ENCODE results near the gene ZC3H10.

ZC3H10 gene

DNA sequence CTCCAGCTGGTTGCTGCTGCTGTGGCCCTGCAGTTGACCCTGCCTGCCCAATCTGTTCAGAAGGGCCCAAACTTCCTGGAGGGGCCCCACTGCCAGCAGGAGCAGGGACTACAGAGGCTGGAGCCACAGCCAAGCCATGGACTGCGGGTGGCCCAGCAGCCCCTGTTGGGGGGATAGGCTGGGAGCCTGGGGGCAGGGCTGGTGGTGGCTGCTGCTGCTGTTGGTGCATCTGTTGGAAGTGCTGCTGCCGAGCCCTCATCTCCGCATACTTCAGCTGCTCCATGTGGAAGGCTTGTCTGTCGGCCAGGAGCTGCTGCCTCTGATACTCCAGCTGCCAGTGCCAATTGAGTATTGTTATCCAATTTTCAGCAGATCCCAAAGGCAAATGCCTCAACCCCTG, 47.3 kb downstream of the ZC3H10 start:
- H3K9me2 ChIP-seq (replicated peaks; ENCODE audit: insufficient read depth, low read length): no peaks in the 10 kb centered on the region
- H3K4me2 ChIP-seq (ENCODE audit: low read depth, low read length, poor library complexity, severe bottlenecking): no peak overlapping the region
- H3K9ac ChIP-seq (ENCODE audit: low read length): no peak overlapping the region
- no peaks in the 10 kb centered on the region for H3K27me3 ChIP-seq (ENCODE audit: low read length)
- no peak overlapping the region for H3K4me3 ChIP-seq (ENCODE audit: insufficient read depth, low read length, poor library complexity, severe bottlenecking)
- H4K20me1 ChIP-seq (ENCODE audit: low read depth, low read length): no peaks in the 10 kb centered on the region
- peaks cover 19% of the 10 kb centered on the region for H3F3A ChIP-seq (ENCODE audit: insufficient read depth)
- no peak overlapping the region for H3K27ac ChIP-seq (ENCODE audit: low read depth, low read length)
- no peaks in the 10 kb centered on the region for H3K9me3 ChIP-seq (ENCODE audit: insufficient read depth, low read length)
- TF ChIP-seq EZH2phosphoT487 (conservative IDR thresholded peaks at IDR 0.05; ENCODE audit: low read length): no peak
- H3K79me2 ChIP-seq (ENCODE audit: insufficient read depth, low read length): no peaks in the 10 kb centered on the region
- H2AFZ ChIP-seq (ENCODE audit: low read depth, low read length, severe bottlenecking): no peak overlapping the region
- 0 out of 2 replicates have a peak, but pooled peaks cover 4% of the 10 kb centered on the region for H3K36me3 ChIP-seq (ENCODE audit: low read length)

DNA sequence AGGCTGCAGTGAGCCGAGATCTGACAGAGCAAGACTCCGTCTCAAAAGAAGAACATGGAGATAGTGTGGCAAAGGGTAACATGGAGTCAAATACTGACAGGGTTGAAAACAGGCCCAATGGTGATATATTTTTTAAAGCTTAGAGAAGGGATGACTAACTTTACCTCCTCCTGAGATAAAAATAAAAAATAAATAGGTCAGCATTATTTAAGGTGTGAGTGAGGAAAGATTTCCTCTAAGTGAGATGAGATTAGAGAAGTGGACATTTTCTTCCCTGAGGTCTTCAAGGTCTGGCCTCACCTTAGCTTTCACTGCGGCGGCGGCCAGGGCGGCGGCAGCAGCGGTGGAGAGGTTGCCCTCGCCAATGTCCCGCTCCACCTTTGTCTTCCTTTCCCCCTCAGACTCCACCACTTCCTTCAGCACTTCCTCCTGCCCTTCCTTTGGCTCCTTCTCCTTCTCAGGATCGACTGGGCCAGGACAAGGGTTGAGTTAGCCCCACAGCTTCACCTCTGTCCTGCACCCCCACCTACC, 51.2 kb downstream of the ZC3H10 start:
- TF ChIP-seq, protein P1, sequence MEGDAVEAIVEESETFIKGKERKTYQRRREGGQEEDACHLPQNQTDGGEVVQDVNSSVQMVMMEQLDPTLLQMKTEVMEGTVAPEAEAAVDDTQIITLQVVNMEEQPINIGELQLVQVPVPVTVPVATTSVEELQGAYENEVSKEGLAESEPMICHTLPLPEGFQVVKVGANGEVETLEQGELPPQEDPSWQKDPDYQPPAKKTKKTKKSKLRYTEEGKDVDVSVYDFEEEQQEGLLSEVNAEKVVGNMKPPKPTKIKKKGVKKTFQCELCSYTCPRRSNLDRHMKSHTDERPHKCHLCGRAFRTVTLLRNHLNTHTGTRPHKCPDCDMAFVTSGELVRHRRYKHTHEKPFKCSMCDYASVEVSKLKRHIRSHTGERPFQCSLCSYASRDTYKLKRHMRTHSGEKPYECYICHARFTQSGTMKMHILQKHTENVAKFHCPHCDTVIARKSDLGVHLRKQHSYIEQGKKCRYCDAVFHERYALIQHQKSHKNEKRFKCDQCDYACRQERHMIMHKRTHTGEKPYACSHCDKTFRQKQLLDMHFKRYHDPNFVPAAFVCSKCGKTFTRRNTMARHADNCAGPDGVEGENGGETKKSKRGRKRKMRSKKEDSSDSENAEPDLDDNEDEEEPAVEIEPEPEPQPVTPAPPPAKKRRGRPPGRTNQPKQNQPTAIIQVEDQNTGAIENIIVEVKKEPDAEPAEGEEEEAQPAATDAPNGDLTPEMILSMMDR (IDR thresholded peaks at IDR 0.05; ENCODE audit: insufficient read depth, low read length, poor library complexity, severe bottlenecking): no peak
- no peak for TF ChIP-seq EZH2phosphoT487 (conservative IDR thresholded peaks at IDR 0.05; ENCODE audit: low read length)
- Histone ChIP-seq H3K79me2 (ENCODE audit: insufficient read depth, low read length) (no peaks in the 10 kb centered on the region), H3F3A (ENCODE audit: insufficient read depth) (no peaks in the 10 kb centered on the region; the same call in 1 of the 2 replicates), H2AFZ (ENCODE audit: low read depth, low read length, severe bottlenecking) (no peak overlapping the region), H3K9ac (ENCODE audit: low read length) (no peak overlapping the region), H3K27ac (ENCODE audit: low read depth, low read length) (no peak overlapping the region), H3K9me3 (ENCODE audit: insufficient read depth, low read length) (no peaks in the 10 kb centered on the region), H4K20me1 (ENCODE audit: low read depth, low read length) (no peaks in the 10 kb centered on the region), H3K4me2 (ENCODE audit: low read depth, low read length, poor library complexity, severe bottlenecking) (no peak overlapping the region), H3K36me3 (ENCODE audit: low read length) (peaks cover 7% of the 10 kb centered on the region; the same call in 1 of the 2 replicates), H3K9me2 (replicated peaks; ENCODE audit: insufficient read depth, low read length) (no peaks in the 10 kb centered on the region), H3K4me3 (ENCODE audit: insufficient read depth, low read length, poor library complexity, severe bottlenecking) (no peak overlapping the region), H3K27me3 (ENCODE audit: low read length) (no peaks in the 10 kb centered on the region)

DNA sequence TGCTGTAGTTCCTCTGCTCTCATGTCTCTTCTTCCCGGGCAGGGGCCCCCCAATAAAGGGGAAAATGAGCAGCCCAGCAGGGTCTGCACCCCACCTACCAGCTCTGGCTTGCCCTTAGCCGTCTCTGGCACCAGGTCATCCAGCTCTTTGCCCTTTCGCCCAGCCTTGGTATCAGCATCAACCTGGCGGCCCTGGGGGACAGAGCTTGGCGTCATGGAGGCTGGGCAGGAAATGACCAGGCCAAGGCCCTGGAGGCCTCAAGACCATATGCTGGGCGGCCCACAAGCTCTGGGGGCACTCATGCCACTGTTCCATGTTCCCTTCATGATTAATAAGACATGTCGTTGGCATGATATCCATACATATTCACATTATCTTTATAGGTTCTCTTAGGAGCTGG, 54.8 kb downstream of the ZC3H10 start:
- Histone ChIP-seq H3K9me3 (ENCODE audit: insufficient read depth, low read length) (no peaks in the 10 kb centered on the region), H2AFZ (ENCODE audit: low read depth, low read length, severe bottlenecking) (no peak overlapping the region), H3K79me2 (ENCODE audit: insufficient read depth, low read length) (no peaks in the 10 kb centered on the region), H3K4me2 (ENCODE audit: low read depth, low read length, poor library complexity, severe bottlenecking) (no peak overlapping the region), H3K27ac (ENCODE audit: low read depth, low read length) (no peak overlapping the region), H3K27me3 (ENCODE audit: low read length) (no peaks in the 10 kb centered on the region), H4K20me1 (ENCODE audit: low read depth, low read length) (no peaks in the 10 kb centered on the region), H3K9ac (ENCODE audit: low read length) (no peak overlapping the region), H3K9me2 (replicated peaks; ENCODE audit: insufficient read depth, low read length) (no peaks in the 10 kb centered on the region), H3F3A (ENCODE audit: insufficient read depth) (no peaks in the 10 kb centered on the region), H3K4me3 (ENCODE audit: insufficient read depth, low read length, poor library complexity, severe bottlenecking) (no peak overlapping the region), H3K36me3 (ENCODE audit: low read length) (peaks cover 7% of the 10 kb centered on the region; the same call in 1 of the 2 replicates)
- no peak for TF ChIP-seq EZH2phosphoT487 (conservative IDR thresholded peaks at IDR 0.05; ENCODE audit: low read length)
- TF ChIP-seq, protein P1 (IDR thresholded peaks at IDR 0.05; ENCODE audit: insufficient read depth, low read length, poor library complexity, severe bottlenecking): no peak
